ENCODE data around the gene CUL5. TPM values are rescaled to one million over a fixed set of nuclear protein-coding genes. Genes with fewer than 3 reads are reported as not detected.
A peak's percentile ranks its signal among the peaks of the same experiment; 100 is the strongest.

CUL5 gene
- total and polyA plus RNA-seq, 8 donors, result 31.1 to 47.3 (median 41.8) TPM

DNA sequence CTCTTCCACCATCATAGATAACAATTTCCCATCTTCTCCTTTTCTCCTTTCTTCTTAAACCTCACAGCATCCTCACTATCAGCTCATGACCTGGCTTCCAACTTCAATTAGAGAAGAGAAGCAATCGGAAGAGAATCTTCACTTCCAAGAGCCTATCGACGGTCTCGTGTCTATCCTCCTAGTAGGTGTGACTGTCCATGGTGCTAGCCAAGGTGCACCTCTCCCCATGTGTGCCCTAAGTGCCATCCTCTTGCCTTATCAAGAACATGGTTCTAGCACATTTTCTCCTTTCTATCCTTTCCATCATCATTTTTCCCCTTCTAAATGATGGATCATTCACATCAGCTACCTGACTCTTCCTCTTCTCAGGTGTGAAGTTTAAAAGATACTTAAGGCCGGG lies 5.1 kb upstream of the CUL5 start:
- intact Hi-C loops (cut with DNase I), result no loop called here
- TF ChIP-seq CTCF (IDR thresholded peaks at IDR 0.05), result no peak
- no peak for ATAC-seq
- no peaks in the 10 kb centered on the region for H3K9me3 ChIP-seq
- no peaks in the 10 kb centered on the region for H3K27me3 ChIP-seq
- H3K36me3 ChIP-seq, result no peaks in the 10 kb centered on the region
- DNase-seq, result no peak
- no peak overlapping the region for H3K4me3 ChIP-seq
- H3K27ac ChIP-seq, result no peak overlapping the region
- peaks cover 0 to 7% of the 10 kb centered on the region in 2 donors for H3K4me1 ChIP-seq

DNA sequence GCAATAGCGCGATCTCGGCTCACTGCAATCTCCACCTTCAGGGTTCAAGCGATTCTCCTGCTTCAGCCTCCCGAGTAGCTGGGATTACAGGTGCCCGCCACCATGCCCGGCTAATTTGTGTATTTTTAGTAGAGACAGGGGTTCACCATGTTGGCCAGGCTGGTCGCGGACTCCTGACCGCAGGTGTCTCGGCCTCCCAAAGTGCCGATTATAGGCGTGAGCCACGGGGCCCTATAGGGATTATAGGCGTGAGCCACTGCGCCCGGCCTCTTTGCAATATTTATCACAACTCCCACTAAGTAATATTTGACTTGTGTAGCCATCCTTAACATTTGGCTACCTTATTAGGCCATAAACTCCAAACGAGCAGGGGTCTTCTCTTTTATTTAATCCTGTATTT lies 879 bp upstream of the CUL5 start:
- intact Hi-C loops (cut with DNase I), result no loop called here

GRCh38 chr11:108009497-108010370 lies 1.0 kb downstream of the CUL5 start:
- Histone ChIP-seq H3K27me3 (no peaks in the 10 kb centered on the region), H3K9me3 (no peaks in the 10 kb centered on the region), H3K36me3 (no peaks in the 10 kb centered on the region), H3K27ac (peak overlapping the region; percentile 92 to 98), H3K4me3 (peak overlapping the region; percentile 89 to 95), H3K4me1 (peaks cover 15 to 53% of the 10 kb centered on the region in 2 donors)
- ATAC-seq, result peak; percentile 33
- no peak for TF ChIP-seq CTCF (IDR thresholded peaks at IDR 0.05)
- intact Hi-C loops (cut with DNase I), result no loop called here
- peak in 2 of 4 donors; percentile 16 to 28 for DNase-seq

More for the DNA sequence above, 879 bp upstream of the CUL5 start:
- Histone ChIP-seq H3K36me3 (no peaks in the 10 kb centered on the region), H3K9me3 (no peaks in the 10 kb centered on the region), H3K27me3 (no peaks in the 10 kb centered on the region), H3K4me1 (peaks cover 13 to 38% of the 10 kb centered on the region in 2 donors), H3K4me3 (no peak overlapping the region), H3K27ac (no peak overlapping the region)
- ATAC-seq, result no peak
- no peak for TF ChIP-seq CTCF (IDR thresholded peaks at IDR 0.05)
- DNase-seq, result no peak

DNA sequence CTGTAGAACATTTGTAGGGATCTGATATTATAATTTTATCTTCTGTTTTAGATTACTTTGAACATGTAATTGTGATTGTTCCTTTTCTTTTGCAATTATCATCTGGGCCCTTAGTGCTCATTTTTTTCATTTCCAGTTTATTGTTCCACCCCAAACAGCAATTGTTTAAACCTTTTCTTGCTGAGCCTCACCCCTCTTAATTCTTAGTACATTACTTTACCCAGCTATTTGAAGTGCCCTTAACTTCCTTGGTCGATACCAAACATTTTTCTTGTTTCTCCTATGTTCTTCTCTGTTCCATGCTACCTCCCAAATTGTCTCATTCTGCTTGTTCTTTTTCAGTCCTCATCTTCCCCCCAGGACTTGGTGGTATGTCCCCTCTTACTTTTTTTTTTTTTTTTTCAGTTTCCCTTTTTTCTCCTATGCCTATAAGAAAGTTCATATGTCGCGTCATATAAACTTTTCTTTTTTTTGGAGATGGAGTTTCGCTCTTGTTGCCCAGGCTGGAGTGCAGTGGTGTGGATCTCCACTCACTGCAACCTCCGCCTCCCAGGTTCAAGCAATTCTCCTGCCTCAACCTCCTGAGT lies 3.5 kb downstream of the CUL5 start:
- H3K27me3 ChIP-seq, result no peaks in the 10 kb centered on the region
- no peak overlapping the region for H3K4me3 ChIP-seq
- H3K9me3 ChIP-seq, result no peaks in the 10 kb centered on the region
- H3K27ac ChIP-seq, result peak overlapping the region in 1 of 2 donors; percentile 5
- no peak for ATAC-seq
- no peaks in the 10 kb centered on the region for H3K36me3 ChIP-seq
- intact Hi-C loops (cut with DNase I), result no loop called here
- TF ChIP-seq CTCF (IDR thresholded peaks at IDR 0.05), result no peak
- DNase-seq, result no peak
- peaks cover 15 to 53% of the 10 kb centered on the region in 2 donors for H3K4me1 ChIP-seq

- no peaks in the 10 kb centered on the region for H3K9me3 ChIP-seq
- H3K27ac ChIP-seq, result no peak overlapping the region
- ATAC-seq, result no peak
- intact Hi-C loops (cut with DNase I), result no loop called here
- H3K27me3 ChIP-seq, result no peaks in the 10 kb centered on the region
- TF ChIP-seq CTCF (IDR thresholded peaks at IDR 0.05), result no peak
- no peak overlapping the region for H3K4me3 ChIP-seq
- peaks cover 6 to 26% of the 10 kb centered on the region in 2 donors for H3K4me1 ChIP-seq
- no peak for DNase-seq
- H3K36me3 ChIP-seq, result no peaks in the 10 kb centered on the region
Measured at GRCh38 chr11:108016647-108017046, 7.9 kb downstream of the CUL5 start.
